GM23338 (cell line): ENCODE measurements around the gene SMIM28. TPM values are rescaled to one million over a fixed set of nuclear protein-coding genes. Genes with fewer than 3 reads are reported as not detected.
A peak's percentile ranks its signal among the peaks of the same experiment; 100 is the strongest.

Source experiments
- ATAC-seq: fragments of 200-7000 bp; cut with Tn5 transposase; 3 replicates; pipeline ENCODE4 v1.9.1; 2020
- DNase-seq: peaks from one replicate; pipeline ENCODE4 v3.0.0-alpha.2; 2015; ENCODE audit warnings: low spot score
- H2AFZ ChIP-seq: fragments of 200-600 bp; sonication (generic); 2 replicates; pipeline ENCODE4 v1.8.0; 2016; ENCODE audit warnings: antibody characterized with exemption, mild to moderate bottlenecking, moderate library complexity
- H3F3A ChIP-seq: fragments of 200-600 bp; sonication (generic); replicated peaks from 2 replicates; pipeline ENCODE4 v1.8.0; 2017; ENCODE audit warnings: antibody characterized with exemption, mixed run types, low read depth
- H3K27ac ChIP-seq: fragments of 200-600 bp; sonication (generic); 2 replicates; pipeline ENCODE4 v1.6.1; 2016; ENCODE audit warnings: low read depth
- H3K27me3 ChIP-seq: fragments of 200-600 bp; sonication (generic); 2 replicates; pipeline ENCODE4 v1.8.0; 2016; ENCODE audit warnings: mild to moderate bottlenecking, mixed run types, moderate library complexity; ENCODE audit not compliant: insufficient read depth
- H3K36me3 ChIP-seq: fragments of 200-600 bp; sonication (generic); 2 replicates; pipeline ENCODE4 v1.8.0; 2016; ENCODE audit warnings: mild to moderate bottlenecking; ENCODE audit not compliant: insufficient read depth
- H3K4me1 ChIP-seq: fragments of 200-600 bp; sonication (generic); 2 replicates; pipeline ENCODE4 v1.8.0; 2016; ENCODE audit warnings: mild to moderate bottlenecking, moderate library complexity; ENCODE audit not compliant: insufficient read depth
- H3K4me2 ChIP-seq: fragments of 200-600 bp; sonication (generic); 2 replicates; pipeline ENCODE4 v1.7.1; 2017; ENCODE audit warnings: mixed run types
- H3K4me3 ChIP-seq: fragments of 200-600 bp; sonication (generic); 2 replicates; pipeline ENCODE4 v1.6.1; 2016; ENCODE audit warnings: mixed run types
- H3K79me2 ChIP-seq: fragments of 200-600 bp; sonication (generic); replicated peaks from 2 replicates; pipeline ENCODE4 v1.8.0; 2017; ENCODE audit warnings: mild to moderate bottlenecking; ENCODE audit not compliant: insufficient read depth
- H3K9me2 ChIP-seq: fragments of 200-600 bp; sonication (generic); 2 replicates; pipeline ENCODE4 v1.8.0; 2017; ENCODE audit not compliant: insufficient read depth
- H4K20me1 ChIP-seq: fragments of 200-600 bp; sonication (generic); replicated peaks from 2 replicates; pipeline ENCODE4 v1.8.0; 2017; ENCODE audit warnings: mild to moderate bottlenecking; ENCODE audit not compliant: insufficient read depth
- H3K27ac Mint-ChIP-seq: 2 replicates; pipeline ENCODE4 v1.8.0; 2020; ENCODE audit warnings: inconsistent platforms, mild to moderate bottlenecking, moderate library complexity, mixed read lengths
- H3K27me3 Mint-ChIP-seq: 3 replicates; pipeline ENCODE4 v1.8.0; 2022; ENCODE audit warnings: low read depth, mild to moderate bottlenecking, moderate library complexity, mixed read lengths, inconsistent platforms; ENCODE audit not compliant: insufficient read depth, poor library complexity
- H3K36me3 Mint-ChIP-seq: 3 replicates; pipeline ENCODE4 v1.8.0; 2021; ENCODE audit warnings: low read depth, mild to moderate bottlenecking, inconsistent platforms, moderate library complexity, mixed read lengths
- H3K4me1 Mint-ChIP-seq: 3 replicates; pipeline ENCODE4 v1.8.0; 2020; ENCODE audit warnings: mild to moderate bottlenecking, inconsistent platforms, mixed read lengths
- H3K4me3 Mint-ChIP-seq: 3 replicates; pipeline ENCODE4 v1.8.0; 2021; ENCODE audit warnings: moderate library complexity, mild to moderate bottlenecking, inconsistent platforms, mixed read lengths
- H3K9me3 Mint-ChIP-seq: 3 replicates; pipeline ENCODE4 v1.8.0; 2020; ENCODE audit warnings: moderate library complexity, mild to moderate bottlenecking, inconsistent platforms, mixed read lengths
- CREB1 ChIP-seq: fragments of 250-450 bp; sonication (Bioruptor Pico); IDR thresholded peaks from 2 replicates; pipeline ENCODE4 v1.5.0; 2020; ENCODE audit warnings: low read depth, mild to moderate bottlenecking, moderate library complexity
- CTCF ChIP-seq, 2 experiments: fragments of 200-600 bp in 1 of 2; sonication (generic) in 1 of 2; conservative IDR thresholded peaks; 2 replicates each; pipeline versions ENCODE4 v1.5.1 to v1.6.1; 2016 to 2017; ENCODE audit warnings: antibody characterized with exemption in 2 of 2, low read depth in 2 of 2, mild to moderate bottlenecking in 2 of 2, moderate library complexity in 1 of 2
- ETS1 ChIP-seq: IDR thresholded peaks from 2 replicates; pipeline ENCODE4 v1.6.1; 2016; ENCODE audit warnings: antibody characterized with exemption
- EZH2 ChIP-seq: fragments of 200-600 bp; sonication (generic); IDR thresholded peaks from one replicate; pipeline ENCODE4 v1.8.0; 2017; ENCODE audit warnings: antibody characterized with exemption, mild to moderate bottlenecking, low read depth; ENCODE audit not compliant: unreplicated experiment
- EZH2phosphoT487 ChIP-seq: fragments of 200-600 bp; sonication (generic); IDR thresholded peaks from one replicate; pipeline ENCODE4 v1.8.1; 2018; ENCODE audit warnings: antibody characterized with exemption; ENCODE audit not compliant: unreplicated experiment
- JUNB ChIP-seq: IDR thresholded peaks from one replicate; pipeline ENCODE4 v1.6.1; 2016; ENCODE audit warnings: antibody characterized with exemption; ENCODE audit not compliant: unreplicated experiment
- NANOG ChIP-seq: IDR thresholded peaks from 2 replicates; pipeline ENCODE4 v1.6.1; 2016; ENCODE audit warnings: antibody characterized with exemption, borderline replicate concordance
- POLR2AphosphoS5 ChIP-seq: IDR thresholded peaks from 2 replicates; pipeline ENCODE4 v1.6.1; 2016; ENCODE audit warnings: antibody characterized with exemption, low read depth
- REST ChIP-seq: IDR thresholded peaks from one replicate; pipeline ENCODE4 v1.6.1; 2018; ENCODE audit warnings: antibody characterized with exemption; ENCODE audit not compliant: unreplicated experiment
- STAT1 ChIP-seq: IDR thresholded peaks from one replicate; pipeline ENCODE4 v1.6.1; 2016; ENCODE audit warnings: antibody characterized with exemption; ENCODE audit not compliant: unreplicated experiment
- ZNF114 ChIP-seq: fragments of 250-450 bp; sonication (Bioruptor Pico); IDR thresholded peaks from 2 replicates; pipeline ENCODE4 v1.5.0; 2020; ENCODE audit warnings: mild to moderate bottlenecking, moderate library complexity
- ZNF331 ChIP-seq: fragments of 250-450 bp; sonication (Bioruptor Pico); IDR thresholded peaks from 2 replicates; pipeline ENCODE4 v1.5.0; 2020; ENCODE audit warnings: low read depth, mild to moderate bottlenecking, moderate library complexity
- polyA plus RNA-seq: library from polyadenylated mRNA; unstranded; fragments of >200 nt; fragmentation: Nextera tagmentation; extraction: Ambion mirVana; gene quantifications from 2 replicates; pipeline ENCODE4 v1.2.1, GENCODE V29; 2016
- total RNA-seq: library from RNA; depleted of rRNA; stranded (reverse); fragments of >200 nt; shearing (Covaris generic); gene quantifications from 2 replicates; pipeline ENCODE4 v1.2.3, GENCODE V29; 2014

SMIM28 gene
- total and polyA plus RNA-seq, 2 experiments from 2014 or later: not detected

GRCh38 chr6:138331984-138332383 lies 45.7 kb upstream of the SMIM28 start (continued):
- TF ChIP-seq ETS1 (no peak), NANOG (no peak), POLR2AphosphoS5 (no peak), JUNB (no peak), CREB1 (CRISPR knock-in tag) (no peak)

GRCh38 chr6:138334000-138334399 lies 43.7 kb upstream of the SMIM28 start:
- Histone ChIP-seq H3K4me1 (peaks cover 35% of the 10 kb centered on the region), H3K36me3 (peaks cover 4% of the 10 kb centered on the region; the same call in 1 of the 2 replicates), H3K4me3 (no peak overlapping the region), H3F3A (no peaks in the 10 kb centered on the region), H3K79me2 (no peaks in the 10 kb centered on the region), H2AFZ (no peak overlapping the region), H3K27ac (no peak overlapping the region), H4K20me1 (no peaks in the 10 kb centered on the region), H3K27me3 (no peaks in the 10 kb centered on the region), H3K4me2 (no peak overlapping the region), H3K9me2 (no peaks in the 10 kb centered on the region)
- peaks cover 6% of the 10 kb centered on the region for H3K27me3 Mint-ChIP-seq
- H3K36me3 Mint-ChIP-seq: peaks cover 23% of the 10 kb centered on the region
- H3K4me3 Mint-ChIP-seq: no peak overlapping the region
- H3K4me1 Mint-ChIP-seq: peaks cover 45% of the 10 kb centered on the region
- H3K9me3 Mint-ChIP-seq: no peaks in the 10 kb centered on the region
- no peak for DNase-seq
- H3K27ac Mint-ChIP-seq: peak overlapping the region; percentile 11; the same call in 1 of the 2 replicates
- ATAC-seq: no peak
- TF ChIP-seq JUNB (no peak), CREB1 (CRISPR knock-in tag) (no peak), EZH2phosphoT487 (no peak), ETS1 (no peak), STAT1 (no peak), POLR2AphosphoS5 (no peak), REST (no peak), CTCF (conservative IDR thresholded peaks at IDR 0.05; ENCODE audit: low read depth in 2 of 2) (no peak), EZH2 (no peak), ZNF331 (no peak), ZNF114 (CRISPR knock-in tag) (no peak)
